Activated CD4-positive, alpha-beta T cell treated with anti-CD3 and anti-CD28 coated beads for 36 hours (primary cell): ENCODE results near the gene ARMC5. TPM values are rescaled to one million over a fixed set of nuclear protein-coding genes. Genes with fewer than 3 reads are reported as not detected.

Source experiments
- ATAC-seq: fragments of 200-7000 bp; cut with Tn5 transposase; one replicate; pipeline ENCODE4 v1.10.0; 2021; ENCODE audit warnings: mild to moderate bottlenecking, moderate library complexity
- CTCF ChIA-PET: fragments of 350-600 bp; sonication (Branson Sonifier 250); formaldehyde crosslinking; loops from one replicate; lab custom pipeline; 2021; ENCODE audit warnings: antibody characterized with exemption; lab: Charles Lee
- POLR2A ChIA-PET: fragments of 350-600 bp; sonication (Branson Sonifier 250); formaldehyde crosslinking; loops from one replicate; lab custom pipeline; 2021; ENCODE audit warnings: antibody characterized with exemption, inconsistent platforms; lab: Charles Lee
- DNase-seq: peaks from one replicate; pipeline ENCODE4 v3.0.0-alpha.2; 2020
- H3K27ac Mint-ChIP-seq: one replicate; pipeline ENCODE4 v1.8.0; 2021; ENCODE audit warnings: mixed read lengths
- H3K27me3 Mint-ChIP-seq: one replicate; pipeline ENCODE4 v1.8.0; 2021; ENCODE audit warnings: mixed read lengths
- H3K36me3 Mint-ChIP-seq: one replicate; pipeline ENCODE4 v1.8.0; 2021; ENCODE audit warnings: low read depth, mixed read lengths
- H3K4me1 Mint-ChIP-seq: one replicate; pipeline ENCODE4 v1.8.0; 2021; ENCODE audit warnings: mixed read lengths
- H3K4me3 Mint-ChIP-seq: one replicate; pipeline ENCODE4 v1.8.0; 2021; ENCODE audit warnings: mild to moderate bottlenecking, moderate library complexity, mixed read lengths
- H3K9me3 Mint-ChIP-seq: one replicate; pipeline ENCODE4 v1.8.0; 2021; ENCODE audit warnings: low read depth, mixed read lengths
- intact Hi-C, 2 experiments: fragments of 100-400 bp; cut with DNase I in 1 of 2; cut with micrococcal nuclease in 1 of 2; formaldehyde crosslinking; loops; one replicate each; pipeline versions ENCODE4 v1.14.2 to v1.15.1; 2022 to 2024; cut with DNase I, micrococcal nuclease
- total RNA-seq, 2 experiments: library from RNA; stranded (reverse); gene quantifications; one replicate each; pipeline ENCODE4 v1.2.3, GENCODE V29; 2021

The ARMC5 gene
- total RNA-seq, 2 experiments from 2014 or later: 7.0 to 7.9 TPM

- CTCF ChIA-PET: interaction anchor here (0.6 kb wide), 1 partner anchor 638 kb away, joined by 3 read pairs; no protein-coding TSS in a partner anchor
Measured at GRCh38 chr16:31504159-31504558, 44.9 kb downstream of the ARMC5 start.

GRCh38 chr16:31505483-31505882 is 46.2 kb downstream of the ARMC5 start:
- Mint-ChIP-seq H3K27ac (peak overlapping the region; percentile 59), H3K27me3 (no peaks in the 10 kb centered on the region), H3K36me3 (peaks cover 6% of the 10 kb centered on the region), H3K4me1 (peaks cover 46% of the 10 kb centered on the region), H3K4me3 (no peak overlapping the region), H3K9me3 (no peaks in the 10 kb centered on the region)
- ATAC-seq (peak; percentile 82), DNase-seq (peak; percentile 62)
- intact Hi-C loops: loop anchor here (1.0 to 5.0 kb wide), 3 partner anchors 48 to 363 kb away; partner anchors contain the start of gene ARMC5 (in 1 of the 2)
- POLR2A ChIA-PET: no interaction called here
- CTCF ChIA-PET: interaction anchor here (1.2 kb wide), 1 partner anchor 9 kb away, joined by 3 read pairs; no protein-coding TSS in a partner anchor

More at GRCh38 chr16:31504159-31504558, 44.9 kb downstream of the ARMC5 start:
- POLR2A ChIA-PET: no interaction called here
- Mint-ChIP-seq H3K4me3 (no peak overlapping the region), H3K27me3 (no peaks in the 10 kb centered on the region), H3K27ac (peak overlapping the region; percentile 31), H3K4me1 (peaks cover 34% of the 10 kb centered on the region), H3K9me3 (no peaks in the 10 kb centered on the region), H3K36me3 (peaks cover 6% of the 10 kb centered on the region)
- DNase-seq: no peak
- ATAC-seq: no peak
- intact Hi-C loops: no loop called here

- Mint-ChIP-seq H3K9me3 (no peaks in the 10 kb centered on the region), H3K27me3 (no peaks in the 10 kb centered on the region), H3K4me3 (peak overlapping the region; percentile 88), H3K4me1 (peaks cover 47% of the 10 kb centered on the region), H3K36me3 (peaks cover 6% of the 10 kb centered on the region), H3K27ac (peak overlapping the region; percentile 98)
- ATAC-seq (no peak), DNase-seq (no peak)
- intact Hi-C loops: loop anchor here in 1 of 2 experiments (5.0 kb wide), 2 partner anchors 50 to 360 kb away; partner anchors contain the start of gene ARMC5
- POLR2A ChIA-PET: interaction anchor here (0.5 to 1.0 kb wide), 6 partner anchors 199 to 373 kb away, joined by 3 to 14 read pairs (median 3); partner anchors contain the start of gene ZNF267
- CTCF ChIA-PET: interaction anchor here (0.6 to 1.2 kb wide), 5 partner anchors 9 to 365 kb away, joined by 3 to 4 read pairs (median 3); no protein-coding TSS in a partner anchor
Measured at GRCh38 chr16:31507617-31507928, 48.3 kb downstream of the ARMC5 start.

GRCh38 chr16:31507929-31508705 is 48.8 kb downstream of the ARMC5 start, which contains the start of gene RUSF1:
RUSF1 (minus strand) TSS chr16:31508391; CDS start chr16:31508373, 18 bp downstream.
- Mint-ChIP-seq H3K27ac (peak within 1 kb of the TSS; percentile 98), H3K9me3 (no peaks in the 10 kb centered on the region), H3K36me3 (peaks cover 6% of the 10 kb centered on the region), H3K27me3 (no peaks in the 10 kb centered on the region), H3K4me1 (peaks cover 47% of the 10 kb centered on the region), H3K4me3 (peak within 1 kb of the TSS; percentile 88)
- ATAC-seq: peak; percentile 77
- intact Hi-C loops: loop anchor here (1.0 to 5.0 kb wide), 9 partner anchors 21 to 435 kb away; partner anchors contain the start of gene ARMC5 (in 2 of the 2)
- DNase-seq: peak; percentile 94
- ChIA-PET POLR2A (interaction anchor here (0.6 to 1.0 kb wide), 5 partner anchors 17 to 365 kb away, joined by 3 to 8 read pairs (median 3); partner anchors contain the start of gene ZNF267), CTCF (interaction anchor here (0.8 to 1.2 kb wide), 4 partner anchors 18 to 366 kb away, joined by 3 to 4 read pairs (median 4); no protein-coding TSS in a partner anchor)

GRCh38 chr16:31508706-31509195 is 49.5 kb downstream of the ARMC5 start:
- Mint-ChIP-seq H3K27me3 (no peaks in the 10 kb centered on the region), H3K36me3 (peaks cover 6% of the 10 kb centered on the region), H3K27ac (peak overlapping the region; percentile 98), H3K4me1 (peaks cover 47% of the 10 kb centered on the region), H3K9me3 (no peaks in the 10 kb centered on the region), H3K4me3 (peak overlapping the region; percentile 88)
- DNase-seq (no peak), ATAC-seq (no peak)
- CTCF ChIA-PET: interaction anchor here (0.9 to 1.2 kb wide), 2 partner anchors 48 to 360 kb away, joined by 3 to 4 read pairs; no protein-coding TSS in a partner anchor
- intact Hi-C loops: loop anchor here (1.0 to 5.0 kb wide), 9 partner anchors 21 to 435 kb away; partner anchors contain the start of gene ARMC5 (in 2 of the 2)
- POLR2A ChIA-PET: interaction anchor here (0.9 to 1.0 kb wide), 2 partner anchors 20 to 360 kb away, joined by 3 to 8 read pairs; no protein-coding TSS in a partner anchor

GRCh38 chr16:31513126-31513525 is 53.8 kb downstream of the ARMC5 start:
- ChIA-PET POLR2A (no interaction called here), CTCF (no interaction called here)
- peaks cover 5% of the 10 kb centered on the region for H3K9me3 Mint-ChIP-seq
- H3K27me3 Mint-ChIP-seq: peaks cover 2% of the 10 kb centered on the region
- peaks cover 17% of the 10 kb centered on the region for H3K4me1 Mint-ChIP-seq
- DNase-seq (no peak), ATAC-seq (no peak)
- no peak overlapping the region for H3K4me3 Mint-ChIP-seq
- intact Hi-C loops: no loop called here
- H3K27ac Mint-ChIP-seq: no peak overlapping the region
- H3K36me3 Mint-ChIP-seq: no peaks in the 10 kb centered on the region

GRCh38 chr16:31513884-31514283 is 54.6 kb downstream of the ARMC5 start:
- no peak overlapping the region for H3K27ac Mint-ChIP-seq
- peaks cover 2% of the 10 kb centered on the region for H3K27me3 Mint-ChIP-seq
- H3K4me1 Mint-ChIP-seq: peaks cover 15% of the 10 kb centered on the region
- H3K4me3 Mint-ChIP-seq: no peak overlapping the region
- no peak for ATAC-seq
- intact Hi-C loops: no loop called here
- DNase-seq: no peak
- ChIA-PET POLR2A (no interaction called here), CTCF (no interaction called here)
- H3K9me3 Mint-ChIP-seq: peaks cover 5% of the 10 kb centered on the region
- no peaks in the 10 kb centered on the region for H3K36me3 Mint-ChIP-seq

Other genes starting within 250 kb of the ARMC5 start
- gene TRIM72, start 245.4 kb upstream of the ARMC5 start, total RNA-seq: under 1 TPM in 1 of 2 experiments, not detected in 1; 0.04 TPM
- gene PYDC1, start 242.4 kb upstream of the ARMC5 start, total RNA-seq: not detected
- under 1 TPM; 0.67 to 0.98 TPM for gene ITGAM, start 199.5 kb upstream of the ARMC5 start, total RNA-seq
- 1 to 10 TPM; 5.3 to 6.6 TPM for gene ITGAX, start 104.3 kb upstream of the ARMC5 start, total RNA-seq
- not detected for gene ITGAD, start 66.2 kb upstream of the ARMC5 start, total RNA-seq
- not detected for gene COX6A2, start 31.1 kb upstream of the ARMC5 start, total RNA-seq
- under 1 TPM; 0.16 to 0.18 TPM for gene ZNF843, start 16.7 kb upstream of the ARMC5 start, total RNA-seq
- gene TGFB1I1, start 12.7 kb downstream of the ARMC5 start, total RNA-seq: 1 to 10 TPM in 1 of 2 experiments, under 1 TPM in 1; 0.80 to 1.1 TPM
- under 1 TPM; 0.11 TPM for gene SLC5A2, start 23.6 kb downstream of the ARMC5 start, total RNA-seq
- 10 to 100 TPM; 36.3 to 37.7 TPM for gene RUSF1, start 48.9 kb downstream of the ARMC5 start, total RNA-seq
- not detected for gene AHSP, start 68.4 kb downstream of the ARMC5 start, total RNA-seq